Activated CD8-positive, alpha-beta memory T cell treated with anti-CD3 and anti-CD28 coated beads for 36 hours (primary cell): Measurements from ENCODE around the gene MINDY1. TPM values are rescaled to one million over a fixed set of nuclear protein-coding genes. Genes with fewer than 3 reads are reported as not detected.

Experiments used
- CTCF ChIA-PET: fragments of 350-600 bp; sonication (Branson Sonifier 250); formaldehyde crosslinking; loops from one replicate; lab custom pipeline; 2021; ENCODE audit warnings: antibody characterized with exemption; lab: Charles Lee
- POLR2A ChIA-PET: fragments of 350-600 bp; sonication (Branson Sonifier 250); formaldehyde crosslinking; loops from one replicate; lab custom pipeline; 2021; ENCODE audit warnings: antibody characterized with exemption; lab: Charles Lee
- total RNA-seq, 2 experiments: library from RNA; stranded (reverse); gene quantifications; one replicate each; pipeline ENCODE4 v1.2.3, GENCODE V29; 2021

MINDY1 gene
- total RNA-seq, 2 experiments from 2014 or later = 4.8 to 5.7 TPM

- POLR2A ChIA-PET = interaction anchor here (0.6 to 1.5 kb wide), 2 partner anchors 51 to 142 kb away, joined by 3 read pairs; no protein-coding TSS in a partner anchor
- CTCF ChIA-PET = interaction anchor here (0.6 to 1.2 kb wide), 3 partner anchors 7 to 95 kb away, joined by 3 to 4 read pairs (median 4); partner anchors contain the start of gene ANXA9
Measured at GRCh38 chr1:150974580-150975478, 31.9 kb downstream of the MINDY1 start, which contains the start of gene CERS2. CERS2 (minus strand) TSS chr1:150974835; CDS start chr1:150969090, 5,745 bp downstream.

- POLR2A ChIA-PET = interaction anchor here (0.6 to 1.5 kb wide), 6 partner anchors 31 to 411 kb away, joined by 3 to 7 read pairs (median 3); partner anchors contain the start of genes ENSA and MINDY1
Measured at GRCh38 chr1:150973836-150974579, 32.7 kb downstream of the MINDY1 start.

GRCh38 chr1:150973258-150973835, 33.4 kb downstream of the MINDY1 start:
- CTCF ChIA-PET = interaction anchor here (0.5 to 1.2 kb wide), 5 partner anchors 9 to 68 kb away, joined by 3 to 6 read pairs (median 4); partner anchors contain the start of gene ANXA9

More at GRCh38 chr1:150973836-150974579, 32.7 kb downstream of the MINDY1 start:
- CTCF ChIA-PET = interaction anchor here (0.5 to 1.2 kb wide), 6 partner anchors 8 to 69 kb away, joined by 3 to 6 read pairs (median 4); partner anchors contain the start of gene ANXA9

GRCh38 chr1:150972417-150972940, 34.2 kb downstream of the MINDY1 start:
- CTCF ChIA-PET = no interaction called here
- POLR2A ChIA-PET = no interaction called here

More at GRCh38 chr1:150973258-150973835, 33.4 kb downstream of the MINDY1 start:
- POLR2A ChIA-PET = interaction anchor here (0.7 to 1.5 kb wide), 5 partner anchors 30 to 411 kb away, joined by 3 to 7 read pairs (median 3); partner anchors contain the start of genes ENSA and MINDY1

- ChIA-PET POLR2A (interaction anchor here (1.6 kb wide), 1 partner anchor 15 kb away, joined by 5 read pairs; no protein-coding TSS in a partner anchor), CTCF (no interaction called here)
Measured at GRCh38 chr1:150971583-150972416, 34.9 kb downstream of the MINDY1 start.

- POLR2A ChIA-PET = interaction anchor here (0.6 to 1.6 kb wide), 2 partner anchors 14 to 732 kb away, joined by 4 to 5 read pairs; no protein-coding TSS in a partner anchor
Measured at GRCh38 chr1:150970808-150971582, 35.7 kb downstream of the MINDY1 start.

GRCh38 chr1:150969626-150970025, 37.1 kb downstream of the MINDY1 start:
- ChIA-PET POLR2A (no interaction called here), CTCF (interaction anchor here (0.7 to 1.3 kb wide), 3 partner anchors 10 to 454 kb away, joined by 3 to 4 read pairs (median 3); no protein-coding TSS in a partner anchor)

More at GRCh38 chr1:150970808-150971582, 35.7 kb downstream of the MINDY1 start:
- CTCF ChIA-PET = no interaction called here

- CTCF ChIA-PET = interaction anchor here (1.5 kb wide), 1 partner anchor 10 kb away, joined by 3 read pairs; no protein-coding TSS in a partner anchor
- POLR2A ChIA-PET = interaction anchor here (1.4 kb wide), 1 partner anchor 13 kb away, joined by 3 read pairs; no protein-coding TSS in a partner anchor
Measured at GRCh38 chr1:150968491-150968890, 38.2 kb downstream of the MINDY1 start.

GRCh38 chr1:150967936-150968335, 38.8 kb downstream of the MINDY1 start:
- ChIA-PET POLR2A (interaction anchor here (1.4 kb wide), 1 partner anchor 12 kb away, joined by 3 read pairs; no protein-coding TSS in a partner anchor), CTCF (interaction anchor here (1.1 to 1.5 kb wide), 2 partner anchors 8 to 10 kb away, joined by 3 to 4 read pairs; no protein-coding TSS in a partner anchor)

GRCh38 chr1:150966011-150966410, 40.7 kb downstream of the MINDY1 start:
- CTCF ChIA-PET = interaction anchor here (1.1 kb wide), 1 partner anchor 9 kb away, joined by 3 read pairs; the partner anchor contains the start of gene CERS2
- POLR2A ChIA-PET = no interaction called here

- CTCF ChIA-PET = interaction anchor here (1.1 kb wide), 1 partner anchor 9 kb away, joined by 3 read pairs; the partner anchor contains the start of gene CERS2
- POLR2A ChIA-PET = no interaction called here
Measured at GRCh38 chr1:150965605-150966004, 41.1 kb downstream of the MINDY1 start.

GRCh38 chr1:150964164-150964489, 42.6 kb downstream of the MINDY1 start:
- ChIA-PET POLR2A (no interaction called here), CTCF (no interaction called here)

GRCh38 chr1:150963321-150964163, 43.2 kb downstream of the MINDY1 start:
- ChIA-PET CTCF (interaction anchor here (2.4 kb wide), 1 partner anchor 16 kb away, joined by 6 read pairs; no protein-coding TSS in a partner anchor), POLR2A (interaction anchor here (0.6 kb wide), 1 partner anchor 17 kb away, joined by 5 read pairs; no protein-coding TSS in a partner anchor)

GRCh38 chr1:150961756-150962155, 44.9 kb downstream of the MINDY1 start:
- ChIA-PET POLR2A (no interaction called here), CTCF (interaction anchor here (1.2 to 2.4 kb wide), 2 partner anchors 17 to 18 kb away, joined by 3 to 6 read pairs; no protein-coding TSS in a partner anchor)

GRCh38 chr1:150960646-150961045, 46.1 kb downstream of the MINDY1 start:
- POLR2A ChIA-PET = no interaction called here
- CTCF ChIA-PET = interaction anchor here (0.6 kb wide), 1 partner anchor 212 kb away, joined by 3 read pairs; no protein-coding TSS in a partner anchor
